HepG2 (cell line): ENCODE measurements around the gene AQP11. TPM values are rescaled to one million over a fixed set of nuclear protein-coding genes. Genes with fewer than 3 reads are reported as not detected.
A peak's percentile ranks its signal among the peaks of the same experiment; 100 is the strongest.

Source experiments
- ATAC-seq: fragments of 200-7000 bp; cut with Tn5 transposase; 3 replicates; pipeline ENCODE4 v1.9.1; 2020; ENCODE audit warnings: mild to moderate bottlenecking, moderate library complexity
- BruUV-seq: library from RNA; stranded (reverse); fragments of 400-500 nt; replicated peaks from 2 replicates; lab custom pipeline; 2021; lab: Mats Ljungman, UMichigan
- CTCF ChIA-PET: fragments of 300-600 bp; formaldehyde crosslinking; extraction: SDS; loops from one replicate; lab custom pipeline; 2021; ENCODE audit warnings: low total read pairs, inconsistent platforms, low intra/inter-chr PET ratio; lab: Yijun Ruan, JAX
- POLR2A ChIA-PET: fragments of 350-600 bp; sonication (Branson Sonifier 250); formaldehyde crosslinking; loops from one replicate; lab custom pipeline; 2020; ENCODE audit warnings: antibody characterized with exemption, inconsistent platforms; lab: Yijun Ruan, JAX
- DNase-seq: peaks from one replicate; pipeline ENCODE4 v3.0.0-alpha.2; 2015; ENCODE audit warnings: low spot score
- FAIRE-seq: peaks from 3 replicates; lab custom pipeline; 2011; peaks lifted over from hg19 to GRCh38; lab: Jason Lieb, UNC
- H2AFZ ChIP-seq: one replicate; pipeline ENCODE4 v1.6.1; 2011; ENCODE audit warnings: low read length, inconsistent platforms
- H3K27ac ChIP-seq: fragments of 300-600 bp; 3 replicates; pipeline ENCODE4 v1.8.0; 2011; ENCODE audit warnings: mixed run types, mild to moderate bottlenecking, mixed read lengths, low read length, inconsistent platforms; ENCODE audit not compliant: insufficient read depth; ENCODE audit errors: extremely low read length
- H3K27me3 ChIP-seq, 2 experiments: fragments of 200-600 bp in 1 of 2; 2 replicates in 1 of 2; 3 replicates in 1 of 2; pipeline versions ENCODE4 v1.6.0 to v1.8.0; 2011; ENCODE audit warnings: low read length in 2 of 2, mild to moderate bottlenecking in 2 of 2, moderate library complexity in 2 of 2, inconsistent platforms in 1 of 2; ENCODE audit not compliant: insufficient read depth in 2 of 2, control insufficient read depth in 1 of 2
- H3K36me3 ChIP-seq, 2 experiments: fragments of 200-600 bp in 1 of 2; replicated peaks in 1 of 2; 2 replicates in 1 of 2; 3 replicates in 1 of 2; pipeline versions ENCODE4 v1.5.1 to v1.8.0; 2011; ENCODE audit warnings: low read length in 2 of 2, inconsistent platforms in 1 of 2; ENCODE audit not compliant: insufficient read depth in 2 of 2, control insufficient read depth in 1 of 2
- H3K4me1 ChIP-seq: 2 replicates; pipeline ENCODE4 v1.5.1; 2012; ENCODE audit warnings: low read length, inconsistent platforms; ENCODE audit not compliant: insufficient read depth
- H3K4me2 ChIP-seq: 2 replicates; pipeline ENCODE4 v1.6.0; 2011; ENCODE audit warnings: low read depth, low read length, inconsistent platforms
- H3K4me3 ChIP-seq, 3 experiments: fragments of 200-600 bp in 1 of 3; sonication (generic), shearing (Covaris generic) in 1 of 3; replicated peaks in 1 of 3; 2 replicates each; pipeline ENCODE4 v1.5.1; 2011 to 2016; ENCODE audit warnings: low read length in 3 of 3, inconsistent platforms in 2 of 3, low read depth in 2 of 3, mild to moderate bottlenecking in 2 of 3, control low read depth in 1 of 3, mixed read lengths in 1 of 3; ENCODE audit not compliant: insufficient read depth in 1 of 3
- H3K79me2 ChIP-seq: one replicate; pipeline ENCODE4 v1.6.1; 2011; ENCODE audit warnings: low read length, inconsistent platforms; ENCODE audit not compliant: insufficient read depth
- H3K9ac ChIP-seq: 2 replicates; pipeline ENCODE4 v1.6.0; 2011; ENCODE audit warnings: mild to moderate bottlenecking, low read depth, low read length, inconsistent platforms; ENCODE audit not compliant: insufficient read depth
- H3K9me3 ChIP-seq: 2 replicates; pipeline ENCODE4 v1.5.1; 2012; ENCODE audit warnings: mild to moderate bottlenecking, low read length
- H4K20me1 ChIP-seq: 2 replicates; pipeline ENCODE4 v1.6.0; 2011; ENCODE audit warnings: inconsistent platforms, mild to moderate bottlenecking, low read length, moderate library complexity; ENCODE audit not compliant: insufficient read depth
- GABPB1 ChIP-seq: IDR thresholded peaks from 2 replicates; pipeline ENCODE4 v1.6.1; 2016; ENCODE audit warnings: mild to moderate bottlenecking, missing genetic modification reagents, moderate library complexity, missing compliant biosample characterization
- NFYB ChIP-seq: sonication (generic); formaldehyde crosslinking; IDR thresholded peaks from 2 replicates; pipeline ENCODE4 v1.4.0; 2020; ENCODE audit warnings: missing genetic modification reagents
- NFYC ChIP-seq: IDR thresholded peaks from 2 replicates; pipeline ENCODE4 v1.6.1; 2016; ENCODE audit warnings: missing genetic modification reagents, missing compliant biosample characterization
- NKX3-1 ChIP-seq: sonication (generic); formaldehyde crosslinking; IDR thresholded peaks from 2 replicates; pipeline ENCODE4 v1.5.0; 2020; ENCODE audit warnings: missing genetic modification reagents
- RFX5 ChIP-seq: IDR thresholded peaks from 2 replicates; pipeline ENCODE4 v1.6.1; 2011; ENCODE audit warnings: low read depth, low read length, improper control_type of control experiment
- ZMYM4 ChIP-seq: sonication (generic); formaldehyde crosslinking; IDR thresholded peaks from 2 replicates; pipeline ENCODE4 v1.8.1; 2023; ENCODE audit warnings: mild to moderate bottlenecking, missing genetic modification reagents
- ZNF605 ChIP-seq: sonication (generic); formaldehyde crosslinking; IDR thresholded peaks from 2 replicates; pipeline ENCODE4 v1.8.0; 2022; ENCODE audit warnings: mild to moderate bottlenecking, missing genetic modification reagents
- WGBS: methylation state at CpG from one replicate; pipeline ENCODE4 v1.1.6; 2017; ENCODE audit warnings: low lambda C conversion rate; 5-methylcytosine and 5-hydroxymethylcytosine counted together
- in situ Hi-C: cut with HindIII; loops from 2 replicates; pipeline ENCODE4 v1.10.0; 2017; ENCODE audit warnings: low pct_unique_long_range_greater_than_20kb; ENCODE audit not compliant: extremely low pct_ligation_motif_present
- intact Hi-C: fragments of 100-400 bp; cut with micrococcal nuclease; formaldehyde crosslinking; loops from one replicate; pipeline ENCODE4 v1.10.0; 2022; ENCODE audit not compliant: unreplicated experiment
- polyA plus RNA-seq, 8 experiments: library from polyadenylated mRNA; depleted of rRNA in 3 of 8; stranded (reverse) in 7 of 8; unstranded in 1 of 8; fragments of >200 nt; fragmentation: Illumina TruSeq in 4 of 8; extraction: Trizol in 4 of 8; gene quantifications; 2 replicates each; pipeline versions ENCODE4 v1.2.1 to v1.2.3, GENCODE V29; 2011 to 2016; ENCODE audit warnings: low read depth in 4 of 8, missing spikeins in 1 of 8, mixed read lengths in 1 of 8; ENCODE audit not compliant: insufficient read depth in 1 of 8
- total RNA-seq, 5 experiments: library from RNA; depleted of rRNA; stranded (reverse); fragments of >200 nt; fragmentation: Illumina TruSeq; extraction: Trizol; gene quantifications; 2 replicates each; pipeline ENCODE4 v1.2.3, GENCODE V29; 2016; ENCODE audit warnings: low read depth in 1 of 5
- TF ChIP-seq, protein P1 (sequence below): sonication (generic); formaldehyde crosslinking; IDR thresholded peaks from 2 replicates; pipeline ENCODE4 v1.4.0; 2020; ENCODE audit warnings: missing genetic modification reagents

AQP11 gene
- total and polyA plus RNA-seq, 2 of the 13 experiments (the other 11 are each of a cell fraction or from before 2014, with no cell fraction given): 10.4 to 15.3 TPM

DNA sequence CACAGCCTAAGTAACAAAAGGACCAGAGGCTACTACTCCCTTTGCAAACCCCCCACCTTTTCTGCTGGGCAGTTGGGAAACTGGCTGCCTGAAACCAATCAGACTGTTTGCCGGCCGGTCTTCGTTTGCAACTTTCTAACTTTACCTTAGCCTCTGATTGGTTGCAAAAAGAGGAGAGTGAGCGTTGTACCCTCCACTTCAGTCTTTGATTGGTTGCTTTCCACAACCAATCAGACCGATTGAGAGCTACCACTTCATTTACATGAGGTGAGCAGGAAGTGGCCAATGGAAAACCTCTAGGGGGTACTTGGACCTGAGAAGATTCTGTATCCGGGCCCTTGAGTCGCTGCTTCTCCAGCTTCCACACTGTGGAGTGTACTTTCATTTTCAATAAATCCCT lies 66.6 kb downstream of the AQP11 start:
- H3K27me3 ChIP-seq: no peaks in the 10 kb centered on the region
- peaks cover 15% of the 10 kb centered on the region; the same call in 1 of the 2 replicates for H3K4me1 ChIP-seq
- no peak overlapping the region for H3K9ac ChIP-seq
- 25% methylated on average over 7 of the region's 7 CpGs for WGBS
- DNase-seq: peak; percentile 53
- TF ChIP-seq, protein P1, sequence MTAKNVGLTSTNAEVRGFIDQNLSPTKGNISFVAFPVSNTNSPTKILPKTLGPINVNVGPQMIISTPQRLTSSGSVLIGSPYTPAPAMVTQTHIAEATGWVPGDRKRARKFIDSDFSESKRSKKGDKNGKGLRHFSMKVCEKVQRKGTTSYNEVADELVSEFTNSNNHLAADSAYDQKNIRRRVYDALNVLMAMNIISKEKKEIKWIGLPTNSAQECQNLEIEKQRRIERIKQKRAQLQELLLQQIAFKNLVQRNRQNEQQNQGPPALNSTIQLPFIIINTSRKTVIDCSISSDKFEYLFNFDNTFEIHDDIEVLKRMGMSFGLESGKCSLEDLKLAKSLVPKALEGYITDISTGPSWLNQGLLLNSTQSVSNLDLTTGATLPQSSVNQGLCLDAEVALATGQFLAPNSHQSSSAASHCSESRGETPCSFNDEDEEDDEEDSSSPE (CRISPR knock-in tag): no peak
- TF ChIP-seq ZMYM4 (CRISPR knock-in tag) (peak; percentile 54; the same call in 1 of the 2 replicates), NKX3-1 (CRISPR knock-in tag) (no peak), RFX5 (peak; percentile 36; the same call in 1 of the 2 replicates), ZNF605 (CRISPR knock-in tag) (0 out of 2 replicates have a peak, but pooled peaks have one; percentile 23), NFYB (CRISPR knock-in tag) (peak; percentile 77), NFYC (peak; percentile 75), GABPB1 (CRISPR knock-in tag) (no peak)
- H3K4me2 ChIP-seq: peak overlapping the region; percentile 50
- no peak overlapping the region for H3K27ac ChIP-seq
- ChIA-PET POLR2A (no interaction called here), CTCF (no interaction called here)
- no peaks in the 10 kb centered on the region for H3K79me2 ChIP-seq
- intact Hi-C loops (no loop called here), in situ Hi-C loops (no loop called here)
- FAIRE-seq: peak; percentile 8
- no peaks in the 10 kb centered on the region for H3K36me3 ChIP-seq
- BruUV-seq: no TSS peak
- ATAC-seq: peak; percentile 84
- no peaks in the 10 kb centered on the region for H3K9me3 ChIP-seq
- H3K4me3 ChIP-seq: peak overlapping the region in 1 of 3 experiments; percentile 28; a peak in 2 of 6 replicates
- H2AFZ ChIP-seq: peak overlapping the region; percentile 9
- H4K20me1 ChIP-seq: no peaks in the 10 kb centered on the region
